GM12878 (cell line): ENCODE data around the gene NUDT7. TPM values are rescaled to one million over a fixed set of nuclear protein-coding genes. Genes with fewer than 3 reads are reported as not detected.

Experiments used
- ATAC-seq: fragments of 200-7000 bp; cut with Tn5 transposase; 3 replicates; pipeline ENCODE4 v1.9.1; 2020; ENCODE audit warnings: mild to moderate bottlenecking, moderate library complexity
- BruUV-seq: library from RNA; stranded (reverse); fragments of 400-500 nt; replicated peaks from 2 replicates; lab custom pipeline; 2021; lab: Mats Ljungman, UMichigan
- CTCF ChIA-PET: fragments of 300-600 bp; sonication (Branson Sonifier 250); formaldehyde crosslinking; extraction: SDS; loops from one replicate; lab custom pipeline; 2021; ENCODE audit warnings: inconsistent platforms; lab: Yijun Ruan, JAX
- POLR2A ChIA-PET: fragments of 350-600 bp; formaldehyde crosslinking; extraction: SDS; loops from one replicate; lab custom pipeline; 2021; ENCODE audit warnings: inconsistent platforms; lab: Charles Lee
- RAD21 ChIA-PET: fragments of 300-600 bp; sonication (Branson Sonifier 250); formaldehyde crosslinking; loops from one replicate; lab custom pipeline; 2023; ENCODE audit warnings: antibody characterized with exemption; ENCODE audit not compliant: unreplicated experiment; lab: Charles Lee
- SMC1A ChIA-PET: fragments of 300-600 bp; sonication (Branson Sonifier 250); formaldehyde crosslinking; loops from one replicate; lab custom pipeline; 2023; ENCODE audit not compliant: unreplicated experiment, uncharacterized antibody; lab: Charles Lee
- DNase-seq: peaks from one replicate; pipeline ENCODE4 v3.0.0-alpha.2; 2011; ENCODE audit warnings: low read depth, low spot score
- FAIRE-seq: peaks from 3 replicates; lab custom pipeline; 2011; peaks lifted over from hg19 to GRCh38; lab: Jason Lieb, UNC
- H2AFZ ChIP-seq: 2 replicates; pipeline ENCODE4 v1.6.0; 2011; ENCODE audit warnings: low read depth, low read length, control low read depth; ENCODE audit not compliant: control insufficient read depth
- H3K27ac ChIP-seq: 2 replicates; pipeline ENCODE4 v1.5.1; 2011; ENCODE audit warnings: control low read depth; ENCODE audit not compliant: control insufficient read depth, insufficient read depth
- H3K27me3 ChIP-seq, 2 experiments: replicated peaks in 1 of 2; 2 replicates each; pipeline versions ENCODE4 v1.6.0 to v1.6.1; 2011; ENCODE audit warnings: low read length in 1 of 2; ENCODE audit not compliant: control insufficient read depth in 2 of 2, insufficient read depth in 2 of 2
- H3K36me3 ChIP-seq, 2 experiments: 2 replicates each; pipeline ENCODE4 v1.5.1; 2011; ENCODE audit warnings: low read length in 1 of 2; ENCODE audit not compliant: control insufficient read depth in 2 of 2, insufficient read depth in 2 of 2
- H3K4me1 ChIP-seq: 2 replicates; pipeline ENCODE4 v1.6.1; 2011; ENCODE audit warnings: mild to moderate bottlenecking, low read length, moderate library complexity, mixed read lengths; ENCODE audit not compliant: control insufficient read depth, insufficient read depth
- H3K4me2 ChIP-seq: 2 replicates; pipeline ENCODE4 v1.6.0; 2011; ENCODE audit warnings: control low read depth; ENCODE audit not compliant: control insufficient read depth, insufficient read depth
- H3K4me3 ChIP-seq: fragments of 200-600 bp; sonication (generic); 2 replicates; pipeline ENCODE4 v1.5.1; 2016
- H3K79me2 ChIP-seq: 2 replicates; pipeline ENCODE4 v1.6.0; 2011; ENCODE audit warnings: low read length; ENCODE audit not compliant: control insufficient read depth, insufficient read depth
- H3K9ac ChIP-seq: 2 replicates; pipeline ENCODE4 v1.8.0; 2011; ENCODE audit warnings: low read length, control low read depth, mixed read lengths; ENCODE audit not compliant: control insufficient read depth, insufficient read depth
- H3K9me3 ChIP-seq: replicated peaks from 3 replicates; pipeline ENCODE4 v1.5.1; 2011; ENCODE audit warnings: mild to moderate bottlenecking, low read length; ENCODE audit not compliant: control insufficient read depth, insufficient read depth
- H4K20me1 ChIP-seq: 2 replicates; pipeline ENCODE4 v1.6.0; 2011; ENCODE audit not compliant: control insufficient read depth, insufficient read depth
- CREM ChIP-seq: IDR thresholded peaks from 2 replicates; pipeline ENCODE4 v1.6.1; 2014; ENCODE audit warnings: antibody characterized with exemption, low read depth
- ETV6 ChIP-seq, 2 experiments: fragments of 450-650 bp in 1 of 2; IDR thresholded peaks in 1 of 2; conservative IDR thresholded peaks in 1 of 2; 2 replicates each; pipeline ENCODE4 v1.6.1; 2014; ENCODE audit warnings: antibody characterized with exemption in 1 of 2, borderline replicate concordance in 1 of 2, low read depth in 1 of 2, mild to moderate bottlenecking in 1 of 2, moderate library complexity in 1 of 2
- GABPA ChIP-seq: IDR thresholded peaks from 2 replicates; pipeline ENCODE4 v1.6.1; 2014; ENCODE audit warnings: antibody characterized with exemption, low read depth, mild to moderate bottlenecking, inconsistent platforms
- HCFC1 ChIP-seq: fragments of 150-350 bp; IDR thresholded peaks from 2 replicates; pipeline ENCODE4 v1.6.1; 2014; ENCODE audit warnings: low read length
- IKZF1 ChIP-seq: fragments of 450-650 bp; conservative IDR thresholded peaks from 2 replicates; pipeline ENCODE4 v1.6.1; 2017; ENCODE audit warnings: antibody characterized with exemption, mild to moderate bottlenecking
- JUNB ChIP-seq: IDR thresholded peaks from 2 replicates; pipeline ENCODE4 v1.6.1; 2016; ENCODE audit warnings: antibody characterized with exemption, mild to moderate bottlenecking
- MEF2A ChIP-seq: IDR thresholded peaks from 2 replicates; pipeline ENCODE4 v1.6.1; 2011; ENCODE audit warnings: low read depth, mild to moderate bottlenecking, low read length, moderate library complexity; ENCODE audit not compliant: insufficient read depth
- NRF1 ChIP-seq: conservative IDR thresholded peaks from 2 replicates; pipeline ENCODE4 v1.6.1; 2011; ENCODE audit warnings: mild to moderate bottlenecking, low read depth, low read length, improper control_type of control experiment
- PAX5 ChIP-seq: IDR thresholded peaks from 2 replicates; pipeline ENCODE4 v1.6.1; 2011; ENCODE audit warnings: low read depth, low read length, borderline replicate concordance
- POLR2AphosphoS5 ChIP-seq: IDR thresholded peaks from 2 replicates; pipeline ENCODE4 v1.6.1; 2011; ENCODE audit warnings: mild to moderate bottlenecking, low read length, inconsistent platforms
- SP1 ChIP-seq: IDR thresholded peaks from one replicate; pipeline ENCODE4 v1.6.1; 2011; ENCODE audit warnings: low read depth, low read length
- YY1 ChIP-seq: IDR thresholded peaks from 2 replicates; pipeline ENCODE4 v1.6.1; 2011; ENCODE audit warnings: low read depth, mild to moderate bottlenecking, low read length
- WGBS: methylation state at CpG from one replicate; pipeline ENCODE4 v1.1.6; 2016; ENCODE audit warnings: low lambda C conversion rate; ENCODE audit not compliant: insufficient replicate concordance, insufficient coverage; ENCODE audit errors: missing lambda C conversion rate; 5-methylcytosine and 5-hydroxymethylcytosine counted together
- in situ Hi-C: fragments of 300-500 bp; cut with MboI; formaldehyde crosslinking; loops from 9 replicates; pipeline ENCODE4 v1.14.3; 2018; ENCODE audit warnings: mixed read lengths
- intact Hi-C: fragments of 100-400 bp; cut with micrococcal nuclease; formaldehyde crosslinking; loops from one replicate; pipeline ENCODE4 v1.14.2; 2022; ENCODE audit not compliant: unreplicated experiment
- polyA plus RNA-seq, 11 experiments: library from polyadenylated mRNA; depleted of rRNA in 4 of 11; unstranded in 6 of 11; stranded (reverse) in 5 of 11; fragments of >200 nt; fragmentation: Nextera tagmentation in 4 of 11; fragmentation: Illumina TruSeq in 1 of 11; extraction: Ambion mirVana in 4 of 11; extraction: Trizol in 1 of 11; gene quantifications; 1 replicate in 1 of 11; 2 replicates in 10 of 11; pipeline versions ENCODE4 v1.2.1 to v1.2.3, GENCODE V29; 2011 to 2016; ENCODE audit warnings: inconsistent platforms in 2 of 11, missing spikeins in 2 of 11, low read depth in 1 of 11
- total RNA-seq, 4 experiments: library from RNA; depleted of rRNA in 3 of 4; stranded (reverse); fragments of >200 nt in 3 of 4; fragmentation: Illumina TruSeq in 1 of 4; extraction: Trizol in 1 of 4; gene quantifications; 2 replicates each; pipeline versions ENCODE4 v1.2.1 to v1.2.3, GENCODE V29; 2013 to 2021
- TF ChIP-seq, protein P1 (sequence below): IDR thresholded peaks from 2 replicates; pipeline ENCODE4 v1.6.1; 2011; ENCODE audit warnings: borderline replicate concordance, low read depth, mild to moderate bottlenecking, moderate library complexity, mixed read lengths, low read length; ENCODE audit not compliant: insufficient read depth; ENCODE audit errors: extremely low read length

Gene NUDT7
- total and polyA plus RNA-seq, 10 of the 15 experiments (the other 5 are each of a cell fraction or from before 2014, with no cell fraction given), result 2.8 to 14.3 (median 5.2) TPM

GRCh38 chr16:77777745-77778144, 55.4 kb downstream of the NUDT7 start (continued):
- TF ChIP-seq IKZF1 (no peak), CREM (no peak), NRF1 (no peak), SP1 (no peak), GABPA (no peak), YY1 (no peak), HCFC1 (no peak), POLR2AphosphoS5 (no peak), JUNB (no peak), ETV6 (conservative IDR thresholded peaks at IDR 0.05 in 1 of 2, IDR thresholded peaks at IDR 0.05 in 1 of 2; ENCODE audit: borderline replicate concordance in 1 of 2, low read depth in 1 of 2) (no peak), PAX5 (no peak)
- TF ChIP-seq, protein P1, sequence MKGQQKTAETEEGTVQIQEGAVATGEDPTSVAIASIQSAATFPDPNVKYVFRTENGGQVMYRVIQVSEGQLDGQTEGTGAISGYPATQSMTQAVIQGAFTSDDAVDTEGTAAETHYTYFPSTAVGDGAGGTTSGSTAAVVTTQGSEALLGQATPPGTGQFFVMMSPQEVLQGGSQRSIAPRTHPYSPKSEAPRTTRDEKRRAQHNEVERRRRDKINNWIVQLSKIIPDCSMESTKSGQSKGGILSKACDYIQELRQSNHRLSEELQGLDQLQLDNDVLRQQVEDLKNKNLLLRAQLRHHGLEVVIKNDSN, result no peak

DNA sequence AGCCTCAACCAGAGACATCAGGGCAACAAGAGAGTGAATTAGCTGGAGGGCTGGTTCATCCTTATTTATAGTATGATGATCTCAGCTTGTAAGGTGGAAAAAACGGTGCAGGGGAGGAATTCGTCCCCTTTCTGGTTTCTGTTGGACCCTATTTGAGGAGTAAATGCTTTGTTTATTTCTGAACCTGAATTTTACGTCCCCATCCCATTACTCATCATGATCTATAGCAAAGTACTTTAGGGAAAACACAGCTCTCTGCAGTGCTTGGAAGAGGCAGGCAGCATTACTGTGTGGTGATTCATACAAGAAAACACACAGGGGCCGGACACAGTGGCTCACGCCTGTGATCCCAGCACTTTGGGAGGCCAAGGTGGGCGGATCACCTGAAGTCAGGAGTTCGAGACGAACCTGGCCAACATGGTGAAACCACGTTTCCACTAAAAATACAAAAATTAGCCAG, 58.1 kb downstream of the NUDT7 start:
- no peaks in the 10 kb centered on the region for H3K9me3 ChIP-seq
- H2AFZ ChIP-seq, result no peak overlapping the region
- no peaks in the 10 kb centered on the region for H3K4me1 ChIP-seq
- no peak overlapping the region for H3K4me3 ChIP-seq
- in situ Hi-C loops (no loop called here), intact Hi-C loops (loop anchor here (5.0 kb wide), 1 partner anchor 103 kb away; no protein-coding TSS in a partner anchor)
- DNase-seq (no peak), FAIRE-seq (no peak), ATAC-seq (no peak)
- ChIA-PET RAD21 (no interaction called here), POLR2A (no interaction called here), SMC1A (interaction anchor here (0.7 kb wide), 1 partner anchor 169 kb away, joined by 3 read pairs; no protein-coding TSS in a partner anchor), CTCF (interaction anchor here (1.5 kb wide), 1 partner anchor 10 kb away, joined by 4 read pairs; no protein-coding TSS in a partner anchor)
- no TSS peak for BruUV-seq
- H3K79me2 ChIP-seq, result no peaks in the 10 kb centered on the region
- H3K4me2 ChIP-seq, result no peak overlapping the region
- no peaks in the 10 kb centered on the region for H3K36me3 ChIP-seq
- no peak for TF ChIP-seq MEF2A
- H3K27ac ChIP-seq, result no peak overlapping the region
- no peaks in the 10 kb centered on the region for H4K20me1 ChIP-seq
- 11% methylated on average over 9 of the region's 9 CpGs for WGBS
- no peaks in the 10 kb centered on the region for H3K27me3 ChIP-seq
- no peak overlapping the region for H3K9ac ChIP-seq
